DND-41 (cell line): ENCODE data around the gene PSMC6.
"Not testable (repeated sequence)": the region's sequence is repeated elsewhere in the genome, so short reads cannot be mapped to it uniquely, and the experiment has no call there.

Experiments
- ATAC-seq: fragments of 200-7000 bp; cut with Tn5 transposase; 3 replicates; pipeline ENCODE4 v1.9.1; 2021; ENCODE audit warnings: low read depth; ENCODE audit not compliant: insufficient read depth
- DNase-seq: peaks from one replicate; pipeline ENCODE4 v3.0.0-alpha.2; 2020
- H2AFZ ChIP-seq: 2 replicates; pipeline ENCODE4 v1.6.0; 2012; ENCODE audit warnings: low read depth, low read length
- H3K27ac ChIP-seq: 2 replicates; pipeline ENCODE4 v1.5.1; 2012; ENCODE audit warnings: low read length, inconsistent platforms
- H3K27me3 ChIP-seq: fragments of 200-600 bp; sonication (generic); 2 replicates; pipeline ENCODE4 v1.6.0; 2012; ENCODE audit warnings: low read length, mild to moderate bottlenecking, inconsistent platforms; ENCODE audit not compliant: insufficient read depth, poor library complexity
- H3K36me3 ChIP-seq: 2 replicates; pipeline ENCODE4 v1.5.1; 2012; ENCODE audit warnings: low read length, inconsistent platforms; ENCODE audit not compliant: insufficient read depth
- H3K4me1 ChIP-seq: 2 replicates; pipeline ENCODE4 v1.5.1; 2012; ENCODE audit warnings: mild to moderate bottlenecking, low read length; ENCODE audit not compliant: insufficient read depth
- H3K4me2 ChIP-seq: 2 replicates; pipeline ENCODE4 v1.6.0; 2012; ENCODE audit warnings: mild to moderate bottlenecking, moderate library complexity, low read length, inconsistent platforms; ENCODE audit not compliant: insufficient read depth
- H3K4me3 ChIP-seq, 2 experiments: fragments of 200-600 bp in 1 of 2; shearing (Covaris generic) in 1 of 2; 2 replicates each; pipeline ENCODE4 v1.5.1; 2012 to 2016; ENCODE audit warnings: inconsistent platforms in 2 of 2, low read length in 2 of 2, mild to moderate bottlenecking in 2 of 2, low read depth in 1 of 2, moderate library complexity in 1 of 2
- H3K79me2 ChIP-seq: 2 replicates; pipeline ENCODE4 v1.6.0; 2012; ENCODE audit warnings: low read length, inconsistent platforms; ENCODE audit not compliant: insufficient read depth
- H3K9ac ChIP-seq: 2 replicates; pipeline ENCODE4 v1.6.0; 2012; ENCODE audit warnings: low read depth, mild to moderate bottlenecking, inconsistent platforms, low read length, moderate library complexity
- H3K9me3 ChIP-seq: 2 replicates; pipeline ENCODE4 v1.5.1; 2012; ENCODE audit warnings: low read length, moderate library complexity, mild to moderate bottlenecking, inconsistent platforms; ENCODE audit not compliant: insufficient read depth, severe bottlenecking
- H4K20me1 ChIP-seq: 2 replicates; pipeline ENCODE4 v1.6.0; 2012; ENCODE audit warnings: low read length; ENCODE audit not compliant: insufficient read depth
- EZH2 ChIP-seq: IDR thresholded peaks from 3 replicates; pipeline ENCODE4 v1.6.1; 2012; ENCODE audit warnings: borderline replicate concordance, low read depth, mild to moderate bottlenecking, moderate library complexity, low read length, inconsistent platforms; ENCODE audit not compliant: severe bottlenecking
- TF ChIP-seq, protein P1 (sequence below): IDR thresholded peaks from 2 replicates; pipeline ENCODE4 v1.5.1; 2012; ENCODE audit warnings: borderline replicate concordance, low read length, moderate library complexity, mild to moderate bottlenecking; ENCODE audit not compliant: poor library complexity, severe bottlenecking; ENCODE audit errors: extremely low read depth

The PSMC6 gene

DNA sequence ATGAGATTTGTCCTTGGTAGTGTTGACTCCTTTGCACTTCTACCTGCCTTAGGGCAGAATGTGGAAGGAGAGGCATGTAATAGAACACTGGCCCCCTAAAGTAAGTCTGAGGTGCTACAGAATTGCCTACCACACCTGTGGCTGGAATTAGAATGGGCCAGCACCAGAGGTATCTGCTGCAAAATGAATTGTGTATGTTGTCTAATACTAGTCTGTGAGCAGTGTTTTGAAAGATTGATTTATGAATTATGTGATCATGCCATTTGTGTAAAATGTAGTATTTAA is 17.3 kb downstream of the PSMC6 start:
- Histone ChIP-seq H3K79me2 (peaks cover 13% of the 10 kb centered on the region), H3K4me1 (peaks cover 5% of the 10 kb centered on the region; the same call in 1 of the 2 replicates), H3K27me3 (no peaks in the 10 kb centered on the region), H3K36me3 (peaks cover 81% of the 10 kb centered on the region), H4K20me1 (no peaks in the 10 kb centered on the region), H3K9ac (no peak overlapping the region), H3K9me3 (no peaks in the 10 kb centered on the region), H3K4me2 (no peak overlapping the region), H3K27ac (no peak overlapping the region), H3K4me3 (no peak overlapping the region), H2AFZ (no peak overlapping the region)
- TF ChIP-seq EZH2: no peak
- TF ChIP-seq, protein P1, sequence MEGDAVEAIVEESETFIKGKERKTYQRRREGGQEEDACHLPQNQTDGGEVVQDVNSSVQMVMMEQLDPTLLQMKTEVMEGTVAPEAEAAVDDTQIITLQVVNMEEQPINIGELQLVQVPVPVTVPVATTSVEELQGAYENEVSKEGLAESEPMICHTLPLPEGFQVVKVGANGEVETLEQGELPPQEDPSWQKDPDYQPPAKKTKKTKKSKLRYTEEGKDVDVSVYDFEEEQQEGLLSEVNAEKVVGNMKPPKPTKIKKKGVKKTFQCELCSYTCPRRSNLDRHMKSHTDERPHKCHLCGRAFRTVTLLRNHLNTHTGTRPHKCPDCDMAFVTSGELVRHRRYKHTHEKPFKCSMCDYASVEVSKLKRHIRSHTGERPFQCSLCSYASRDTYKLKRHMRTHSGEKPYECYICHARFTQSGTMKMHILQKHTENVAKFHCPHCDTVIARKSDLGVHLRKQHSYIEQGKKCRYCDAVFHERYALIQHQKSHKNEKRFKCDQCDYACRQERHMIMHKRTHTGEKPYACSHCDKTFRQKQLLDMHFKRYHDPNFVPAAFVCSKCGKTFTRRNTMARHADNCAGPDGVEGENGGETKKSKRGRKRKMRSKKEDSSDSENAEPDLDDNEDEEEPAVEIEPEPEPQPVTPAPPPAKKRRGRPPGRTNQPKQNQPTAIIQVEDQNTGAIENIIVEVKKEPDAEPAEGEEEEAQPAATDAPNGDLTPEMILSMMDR: no peak
- DNase-seq: no peak
- no peak for ATAC-seq

DNA sequence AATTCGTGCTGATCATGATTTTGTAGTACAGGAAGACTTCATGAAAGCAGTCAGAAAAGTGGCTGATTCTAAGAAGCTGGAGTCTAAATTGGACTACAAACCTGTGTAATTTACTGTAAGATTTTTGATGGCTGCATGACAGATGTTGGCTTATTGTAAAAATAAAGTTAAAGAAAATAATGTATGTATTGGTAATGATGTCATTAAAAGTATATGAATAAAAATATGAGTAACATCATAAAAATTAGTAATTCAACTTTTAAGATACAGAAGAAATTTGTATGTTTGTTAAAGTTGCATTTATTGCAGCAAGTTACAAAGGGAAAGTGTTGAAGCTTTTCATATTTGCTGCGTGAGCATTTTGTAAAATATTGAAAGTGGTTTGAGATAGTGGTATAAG is 20.5 kb downstream of the PSMC6 start:
- H3K4me2 ChIP-seq, ATAC-seq, H3K4me3 ChIP-seq, H3K27ac ChIP-seq, H3K9ac ChIP-seq, H3K9me3 ChIP-seq, H4K20me1 ChIP-seq, H2AFZ ChIP-seq, DNase-seq, H3K27me3 ChIP-seq: not testable (repeated sequence)
- H3K79me2 ChIP-seq: peaks cover 38% of the 10 kb centered on the region
- peaks cover 27% of the 10 kb centered on the region for H3K4me1 ChIP-seq
- H3K36me3 ChIP-seq: peaks cover 55% of the 10 kb centered on the region

DNA sequence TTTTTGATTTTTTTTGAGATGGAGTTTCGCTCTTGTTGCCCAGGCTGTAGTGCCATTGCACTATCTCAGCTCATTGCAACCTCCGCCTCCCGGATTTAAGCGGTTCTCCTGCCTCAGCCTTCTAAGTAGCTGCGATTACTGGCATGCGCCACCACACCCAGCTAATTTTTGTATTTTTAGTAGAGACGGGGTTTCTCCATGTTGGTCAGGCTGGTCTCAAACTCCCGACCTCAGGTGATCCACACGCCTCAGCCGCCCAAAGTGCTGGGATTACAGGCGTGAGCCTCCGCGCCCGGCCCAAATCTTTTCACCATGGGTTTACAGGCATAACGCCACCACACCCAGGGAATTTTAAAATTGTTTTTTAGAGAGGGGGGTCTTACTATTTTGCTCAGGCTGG is 22.0 kb downstream of the PSMC6 start:
- peaks cover 43% of the 10 kb centered on the region for H3K79me2 ChIP-seq
- peaks cover 38% of the 10 kb centered on the region for H3K4me1 ChIP-seq
- H4K20me1 ChIP-seq, H3K4me3 ChIP-seq, H3K27ac ChIP-seq, H3K27me3 ChIP-seq, H2AFZ ChIP-seq, ATAC-seq, DNase-seq, H3K9me3 ChIP-seq, H3K9ac ChIP-seq: not testable (repeated sequence)
- peak overlapping the region; percentile 72; the same call in 1 of the 2 replicates for H3K4me2 ChIP-seq
- H3K36me3 ChIP-seq: peaks cover 54% of the 10 kb centered on the region

DNA sequence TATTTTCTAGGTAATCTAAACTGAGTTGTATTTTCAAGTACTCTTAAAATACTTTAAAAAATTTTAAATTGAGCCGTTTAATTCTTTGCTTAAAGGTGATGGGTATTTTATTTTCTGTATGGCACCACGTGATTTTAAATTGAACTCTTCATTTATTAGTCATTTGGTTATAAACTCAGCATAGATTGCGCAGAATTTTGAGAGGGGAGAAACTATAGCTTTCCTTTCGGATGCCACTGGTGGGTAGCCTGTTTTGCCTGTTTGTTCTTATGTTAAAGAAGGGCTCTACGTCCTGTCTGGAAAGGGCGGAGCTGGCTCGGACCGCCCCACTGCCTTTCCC is 22.6 kb downstream of the PSMC6 start:
- Histone ChIP-seq H3K27ac (peak overlapping the region; percentile 53), H3K4me1 (peaks cover 42% of the 10 kb centered on the region), H3K27me3 (no peaks in the 10 kb centered on the region), H3K9ac (peak overlapping the region; percentile 27), H3K36me3 (peaks cover 53% of the 10 kb centered on the region), H3K4me3 (peak overlapping the region; percentile 19 to 97; a peak in 3 of 4 replicates), H4K20me1 (no peaks in the 10 kb centered on the region), H3K79me2 (peaks cover 45% of the 10 kb centered on the region), H3K9me3 (no peaks in the 10 kb centered on the region), H2AFZ (peak overlapping the region; percentile 59; the same call in 1 of the 2 replicates), H3K4me2 (peak overlapping the region; percentile 72)
- TF ChIP-seq EZH2: no peak
- TF ChIP-seq, protein P1: no peak
- DNase-seq: no peak
- no peak for ATAC-seq
